ENCODE results near the gene NT5C1A. TPM values are rescaled to one million over a fixed set of nuclear protein-coding genes. Genes with fewer than 3 reads are reported as not detected.

The NT5C1A gene
- total RNA-seq, 1 donor from 2014 or later: not detected

GRCh38 chr1:39638965-39639304, 33.0 kb downstream of the NT5C1A start:
- no peak for DNase-seq (ENCODE audit: low read depth in 2 of 2)

GRCh38 chr1:39637361-39637760, 34.5 kb downstream of the NT5C1A start:
- DNase-seq (ENCODE audit: low read depth in 2 of 2): no peak

GRCh38 chr1:39635871-39636210, 36.1 kb downstream of the NT5C1A start:
- DNase-seq (ENCODE audit: low read depth in 2 of 2): no peak

- no peak for DNase-seq (ENCODE audit: low read depth in 2 of 2)
These were observed 36.6 kb downstream of the NT5C1A start for GRCh38 chr1:39635205-39635870.

GRCh38 chr1:39633422-39633821, 38.5 kb downstream of the NT5C1A start:
- no peak for DNase-seq (ENCODE audit: low read depth in 2 of 2)

GRCh38 chr1:39632682-39633417, 39.1 kb downstream of the NT5C1A start:
- DNase-seq (ENCODE audit: low read depth in 2 of 2): peak; percentile 30 to 69

GRCh38 chr1:39632323-39632681, 39.6 kb downstream of the NT5C1A start:
- no peak for DNase-seq (ENCODE audit: low read depth in 2 of 2)

GRCh38 chr1:39631361-39632322, 40.3 kb downstream of the NT5C1A start:
- no peak for DNase-seq (ENCODE audit: low read depth in 2 of 2)

GRCh38 chr1:39628807-39629350, 43.0 kb downstream of the NT5C1A start:
- DNase-seq (ENCODE audit: low read depth in 2 of 2): no peak

GRCh38 chr1:39626646-39627045, 45.3 kb downstream of the NT5C1A start:
- DNase-seq (ENCODE audit: low read depth in 2 of 2): no peak

- DNase-seq (ENCODE audit: low read depth in 2 of 2): no peak
These were observed 46.2 kb downstream of the NT5C1A start for GRCh38 chr1:39625462-39626273.

GRCh38 chr1:39625009-39625408, 46.9 kb downstream of the NT5C1A start:
- DNase-seq (ENCODE audit: low read depth in 2 of 2): no peak

- no peak for DNase-seq (ENCODE audit: low read depth in 2 of 2)
These were observed 48.9 kb downstream of the NT5C1A start for GRCh38 chr1:39623053-39623452.

- no peak for DNase-seq (ENCODE audit: low read depth in 2 of 2)
These were observed 49.5 kb downstream of the NT5C1A start for GRCh38 chr1:39622427-39622826.

GRCh38 chr1:39620659-39621165, 51.2 kb downstream of the NT5C1A start:
- DNase-seq (ENCODE audit: low read depth in 2 of 2): peak; percentile 19 to 41

- DNase-seq (ENCODE audit: low read depth in 2 of 2): no peak
These were observed 54.3 kb downstream of the NT5C1A start for GRCh38 chr1:39617488-39618049.

GRCh38 chr1:39615086-39615673, 56.7 kb downstream of the NT5C1A start:
- no peak for DNase-seq (ENCODE audit: low read depth in 2 of 2)

GRCh38 chr1:39614488-39614887, 57.4 kb downstream of the NT5C1A start:
- no peak for DNase-seq (ENCODE audit: low read depth in 2 of 2)

GRCh38 chr1:39613250-39613649, 58.7 kb downstream of the NT5C1A start:
- no peak for DNase-seq (ENCODE audit: low read depth in 2 of 2)
